GM12878 (cell line): ENCODE results near the gene CXXC4. TPM values are rescaled to one million over a fixed set of nuclear protein-coding genes. Genes with fewer than 3 reads are reported as not detected.

Experiments used
- ATAC-seq: fragments of 200-7000 bp; cut with Tn5 transposase; 3 replicates; pipeline ENCODE4 v1.9.1; 2020; ENCODE audit warnings: mild to moderate bottlenecking, moderate library complexity
- BruUV-seq: library from RNA; stranded (reverse); fragments of 400-500 nt; replicated peaks from 2 replicates; lab custom pipeline; 2021; lab: Mats Ljungman, UMichigan
- CTCF ChIA-PET: fragments of 300-600 bp; sonication (Branson Sonifier 250); formaldehyde crosslinking; extraction: SDS; loops from one replicate; lab custom pipeline; 2021; ENCODE audit warnings: inconsistent platforms; lab: Yijun Ruan, JAX
- POLR2A ChIA-PET: fragments of 350-600 bp; formaldehyde crosslinking; extraction: SDS; loops from one replicate; lab custom pipeline; 2021; ENCODE audit warnings: inconsistent platforms; lab: Charles Lee
- RAD21 ChIA-PET: fragments of 300-600 bp; sonication (Branson Sonifier 250); formaldehyde crosslinking; loops from one replicate; lab custom pipeline; 2023; ENCODE audit warnings: antibody characterized with exemption; ENCODE audit not compliant: unreplicated experiment; lab: Charles Lee
- SMC1A ChIA-PET: fragments of 300-600 bp; sonication (Branson Sonifier 250); formaldehyde crosslinking; loops from one replicate; lab custom pipeline; 2023; ENCODE audit not compliant: unreplicated experiment, uncharacterized antibody; lab: Charles Lee
- DNase-seq: peaks from one replicate; pipeline ENCODE4 v3.0.0-alpha.2; 2011; ENCODE audit warnings: low read depth, low spot score
- FAIRE-seq: peaks from 3 replicates; lab custom pipeline; 2011; peaks lifted over from hg19 to GRCh38; lab: Jason Lieb, UNC
- H2AFZ ChIP-seq: 2 replicates; pipeline ENCODE4 v1.6.0; 2011; ENCODE audit warnings: low read depth, low read length, control low read depth; ENCODE audit not compliant: control insufficient read depth
- H3K27ac ChIP-seq: 2 replicates; pipeline ENCODE4 v1.5.1; 2011; ENCODE audit warnings: control low read depth; ENCODE audit not compliant: control insufficient read depth, insufficient read depth
- H3K27me3 ChIP-seq, 2 experiments: replicated peaks in 1 of 2; 2 replicates each; pipeline versions ENCODE4 v1.6.0 to v1.6.1; 2011; ENCODE audit warnings: low read length in 1 of 2; ENCODE audit not compliant: control insufficient read depth in 2 of 2, insufficient read depth in 2 of 2
- H3K36me3 ChIP-seq, 2 experiments: 2 replicates each; pipeline ENCODE4 v1.5.1; 2011; ENCODE audit warnings: low read length in 1 of 2; ENCODE audit not compliant: control insufficient read depth in 2 of 2, insufficient read depth in 2 of 2
- H3K4me1 ChIP-seq: 2 replicates; pipeline ENCODE4 v1.6.1; 2011; ENCODE audit warnings: mild to moderate bottlenecking, low read length, moderate library complexity, mixed read lengths; ENCODE audit not compliant: control insufficient read depth, insufficient read depth
- H3K4me2 ChIP-seq: 2 replicates; pipeline ENCODE4 v1.6.0; 2011; ENCODE audit warnings: control low read depth; ENCODE audit not compliant: control insufficient read depth, insufficient read depth
- H3K4me3 ChIP-seq: fragments of 200-600 bp; sonication (generic); 2 replicates; pipeline ENCODE4 v1.5.1; 2016
- H3K79me2 ChIP-seq: 2 replicates; pipeline ENCODE4 v1.6.0; 2011; ENCODE audit warnings: low read length; ENCODE audit not compliant: control insufficient read depth, insufficient read depth
- H3K9ac ChIP-seq: 2 replicates; pipeline ENCODE4 v1.8.0; 2011; ENCODE audit warnings: low read length, control low read depth, mixed read lengths; ENCODE audit not compliant: control insufficient read depth, insufficient read depth
- H3K9me3 ChIP-seq: replicated peaks from 3 replicates; pipeline ENCODE4 v1.5.1; 2011; ENCODE audit warnings: mild to moderate bottlenecking, low read length; ENCODE audit not compliant: control insufficient read depth, insufficient read depth
- H4K20me1 ChIP-seq: 2 replicates; pipeline ENCODE4 v1.6.0; 2011; ENCODE audit not compliant: control insufficient read depth, insufficient read depth
- CREB1 ChIP-seq: IDR thresholded peaks from 2 replicates; pipeline ENCODE4 v1.6.1; 2012; ENCODE audit warnings: low read depth, mild to moderate bottlenecking, inconsistent platforms
- CREM ChIP-seq: IDR thresholded peaks from 2 replicates; pipeline ENCODE4 v1.6.1; 2014; ENCODE audit warnings: antibody characterized with exemption, low read depth
- ESRRA ChIP-seq: IDR thresholded peaks from 2 replicates; pipeline ENCODE4 v1.6.1; 2012; ENCODE audit warnings: mild to moderate bottlenecking, low read length, improper control_type of control experiment
- EZH2 ChIP-seq: IDR thresholded peaks from 2 replicates; pipeline ENCODE4 v1.6.1; 2012; ENCODE audit warnings: low read depth, mild to moderate bottlenecking, control low read depth, inconsistent platforms, low read length, borderline replicate concordance; ENCODE audit not compliant: control insufficient read depth
- FOS ChIP-seq: IDR thresholded peaks from 3 replicates; pipeline ENCODE4 v1.6.1; 2011; ENCODE audit warnings: borderline replicate concordance; ENCODE audit not compliant: insufficient read length; ENCODE audit errors: extremely low read depth
- GATAD2B ChIP-seq: fragments of 450-650 bp; conservative IDR thresholded peaks from 2 replicates; pipeline ENCODE4 v1.6.1; 2017; ENCODE audit warnings: low read depth, mild to moderate bottlenecking, moderate library complexity
- HCFC1 ChIP-seq: fragments of 150-350 bp; IDR thresholded peaks from 2 replicates; pipeline ENCODE4 v1.6.1; 2014; ENCODE audit warnings: low read length
- MTA2 ChIP-seq: fragments of 450-650 bp; IDR thresholded peaks from 2 replicates; pipeline ENCODE4 v1.6.1; 2016; ENCODE audit warnings: low read depth, mild to moderate bottlenecking, moderate library complexity
- MXI1 ChIP-seq: fragments of 150-350 bp; IDR thresholded peaks from 2 replicates; pipeline ENCODE4 v1.6.1; 2011; ENCODE audit warnings: low read depth, mild to moderate bottlenecking, inconsistent platforms, low read length, improper control_type of control experiment
- NR2C2 ChIP-seq: IDR thresholded peaks from 2 replicates; pipeline ENCODE4 v1.6.1; 2011; ENCODE audit warnings: borderline replicate concordance, low read depth; ENCODE audit not compliant: control insufficient read depth, insufficient read length
- NRF1 ChIP-seq: conservative IDR thresholded peaks from 2 replicates; pipeline ENCODE4 v1.6.1; 2011; ENCODE audit warnings: mild to moderate bottlenecking, low read depth, low read length, improper control_type of control experiment
- REST ChIP-seq: IDR thresholded peaks from 2 replicates; pipeline ENCODE4 v1.6.1; 2012; ENCODE audit warnings: mild to moderate bottlenecking, low read depth, low read length
- TCF12 ChIP-seq: IDR thresholded peaks from 2 replicates; pipeline ENCODE4 v1.6.1; 2011; ENCODE audit warnings: low read depth, mild to moderate bottlenecking, low read length
- ZBTB40 ChIP-seq: fragments of 450-650 bp; IDR thresholded peaks from 2 replicates; pipeline ENCODE4 v1.6.1; 2016; ENCODE audit warnings: mild to moderate bottlenecking, moderate library complexity, borderline replicate concordance
- WGBS: methylation state at CpG from one replicate; pipeline ENCODE4 v1.1.6; 2016; ENCODE audit warnings: low lambda C conversion rate; ENCODE audit not compliant: insufficient replicate concordance, insufficient coverage; ENCODE audit errors: missing lambda C conversion rate; 5-methylcytosine and 5-hydroxymethylcytosine counted together
- in situ Hi-C: fragments of 300-500 bp; cut with MboI; formaldehyde crosslinking; loops from 9 replicates; pipeline ENCODE4 v1.14.3; 2018; ENCODE audit warnings: mixed read lengths
- intact Hi-C: fragments of 100-400 bp; cut with micrococcal nuclease; formaldehyde crosslinking; loops from one replicate; pipeline ENCODE4 v1.14.2; 2022; ENCODE audit not compliant: unreplicated experiment
- polyA plus RNA-seq, 11 experiments: library from polyadenylated mRNA; depleted of rRNA in 4 of 11; unstranded in 6 of 11; stranded (reverse) in 5 of 11; fragments of >200 nt; fragmentation: Nextera tagmentation in 4 of 11; fragmentation: Illumina TruSeq in 1 of 11; extraction: Ambion mirVana in 4 of 11; extraction: Trizol in 1 of 11; gene quantifications; 1 replicate in 1 of 11; 2 replicates in 10 of 11; pipeline versions ENCODE4 v1.2.1 to v1.2.3, GENCODE V29; 2011 to 2016; ENCODE audit warnings: inconsistent platforms in 2 of 11, missing spikeins in 2 of 11, low read depth in 1 of 11
- total RNA-seq, 4 experiments: library from RNA; depleted of rRNA in 3 of 4; stranded (reverse); fragments of >200 nt in 3 of 4; fragmentation: Illumina TruSeq in 1 of 4; extraction: Trizol in 1 of 4; gene quantifications; 2 replicates each; pipeline versions ENCODE4 v1.2.1 to v1.2.3, GENCODE V29; 2013 to 2021

The CXXC4 gene
- total and polyA plus RNA-seq, 10 of the 15 experiments (the other 5 are each of a cell fraction or from before 2014, with no cell fraction given) = 4.2 to 17.0 (median 7.8) TPM

- under 1% methylated on average over 7 of the region's 7 CpGs for WGBS
- TF ChIP-seq FOS (no peak), NRF1 (no peak), CREM (peak; percentile 41; the same call in 1 of the 2 replicates), HCFC1 (no peak), MXI1 (no peak), TCF12 (peak; percentile 84; the same call in 1 of the 2 replicates), GATAD2B (0 out of 2 replicates have a peak, but pooled peaks have one; percentile 2), REST (no peak), ESRRA (no peak), NR2C2 (no peak), CREB1 (peak; percentile 29; the same call in 1 of the 2 replicates), EZH2 (no peak), ZBTB40 (no peak), MTA2 (peak; percentile 87)
These were observed 4.5 kb downstream of the CXXC4 start for GRCh38 chr4:104490096-104490769.

More at GRCh38 chr4:104490096-104490769, 4.5 kb downstream of the CXXC4 start:
- H3K27ac ChIP-seq = peak overlapping the region; percentile 97
- SMC1A ChIA-PET = interaction anchor here (0.6 to 1.7 kb wide), 6 partner anchors 10 to 259 kb away, joined by 3 to 11 read pairs (median 4); no protein-coding TSS in a partner anchor
- no peaks in the 10 kb centered on the region for H4K20me1 ChIP-seq
- H3K27me3 ChIP-seq = no peaks in the 10 kb centered on the region
- no peaks in the 10 kb centered on the region for H3K9me3 ChIP-seq
- H3K9ac ChIP-seq = peak overlapping the region; percentile 89
- intact Hi-C loops (loop anchor here (1.0 to 10.0 kb wide), 8 partner anchors 252 to 1663 kb away; partner anchors contain the start of genes PPA2, TET2 and UBE2D3), in situ Hi-C loops (loop anchor here (10.0 kb wide), 1 partner anchor 375 kb away; no protein-coding TSS in a partner anchor)
- BruUV-seq = no TSS peak
- peak overlapping the region; percentile 94 for H3K4me2 ChIP-seq
- H2AFZ ChIP-seq = peak overlapping the region; percentile 83
- peak; percentile 44 for FAIRE-seq
- RAD21 ChIA-PET = interaction anchor here (0.6 to 1.5 kb wide), 8 partner anchors 17 to 957 kb away, joined by 3 to 5 read pairs (median 3); no protein-coding TSS in a partner anchor
- POLR2A ChIA-PET = interaction anchor here (0.9 to 1.4 kb wide), 2 partner anchors 30 to 38 kb away, joined by 3 read pairs; no protein-coding TSS in a partner anchor
- DNase-seq = peak; percentile 83
- ATAC-seq = peak; percentile 62
- no peaks in the 10 kb centered on the region for H3K36me3 ChIP-seq
- CTCF ChIA-PET = interaction anchor here (0.7 to 1.3 kb wide), 5 partner anchors 11 to 264 kb away, joined by 3 read pairs; no protein-coding TSS in a partner anchor
- peak overlapping the region; percentile 78 for H3K4me3 ChIP-seq
- H3K79me2 ChIP-seq = peaks cover 57% of the 10 kb centered on the region
- H3K4me1 ChIP-seq = peaks cover 16% of the 10 kb centered on the region
